HEK293 (cell line): ENCODE data around the gene ALG1.

Experiments
- CTCF ChIA-PET: fragments of 350-600 bp; formaldehyde crosslinking; extraction: SDS; loops from one replicate; lab custom pipeline; 2021; ENCODE audit warnings: antibody characterized with exemption; lab: Yijun Ruan, JAX
- POLR2A ChIA-PET: fragments of 300-600 bp; formaldehyde crosslinking; extraction: SDS; loops from one replicate; lab custom pipeline; 2020; ENCODE audit warnings: antibody characterized with exemption, inconsistent platforms; lab: Yijun Ruan, JAX
- H3K27ac ChIP-seq: fragments of 200-500 bp; sonication (Bioruptor generic); 2 replicates; pipeline ENCODE4 v1.5.1; 2014; ENCODE audit warnings: low read depth, low read length, control low read depth, inconsistent platforms; ENCODE audit errors: extremely low read depth
- H3K36me3 ChIP-seq, 2 experiments: fragments of 200-500 bp in 1 of 2; sonication (Bioruptor generic) in 1 of 2; 1 replicate in 1 of 2; 2 replicates in 1 of 2; pipeline ENCODE4 v1.5.1; 2014 to 2017; ENCODE audit warnings: inconsistent platforms in 2 of 2, low read length in 2 of 2; ENCODE audit not compliant: control insufficient read depth in 2 of 2, insufficient read depth in 1 of 2
- H3K4me1 ChIP-seq: fragments of 200-500 bp; sonication (Bioruptor generic); 2 replicates; pipeline ENCODE4 v1.5.1; 2014; ENCODE audit warnings: mild to moderate bottlenecking, low read length, inconsistent platforms; ENCODE audit not compliant: control insufficient read depth, insufficient read depth
- H3K4me3 ChIP-seq: 2 replicates; pipeline ENCODE4 v1.5.1; 2011; ENCODE audit warnings: low read depth, mild to moderate bottlenecking, control low read depth, low read length, moderate library complexity
- H3K9me3 ChIP-seq: fragments of 200-500 bp; sonication (Bioruptor generic); 2 replicates; pipeline ENCODE4 v1.5.1; 2014; ENCODE audit warnings: low read depth, low read length, inconsistent platforms; ENCODE audit not compliant: control insufficient read depth, insufficient read depth
- BCL11A ChIP-seq: fragments of 450-650 bp; formaldehyde crosslinking; IDR thresholded peaks from 2 replicates; pipeline ENCODE4 v1.5.1; 2016; ENCODE audit warnings: low read depth, missing biosample characterization, missing genetic modification characterization
- KLF10 ChIP-seq: fragments of 450-650 bp; IDR thresholded peaks from 2 replicates; pipeline ENCODE4 v1.5.1; 2018; ENCODE audit warnings: missing biosample characterization, mild to moderate bottlenecking, missing genetic modification characterization
- OVOL3 ChIP-seq: fragments of 450-650 bp; formaldehyde crosslinking; IDR thresholded peaks from 2 replicates; pipeline ENCODE4 v1.5.1; 2016; ENCODE audit warnings: missing biosample characterization, missing genetic modification characterization
- REPIN1 ChIP-seq: fragments of 450-650 bp; formaldehyde crosslinking; IDR thresholded peaks from 2 replicates; pipeline ENCODE4 v1.5.1; 2017; ENCODE audit warnings: missing biosample characterization, missing genetic modification characterization, low read depth
- SCRT2 ChIP-seq: fragments of 450-650 bp; formaldehyde crosslinking; IDR thresholded peaks from 2 replicates; pipeline ENCODE4 v1.5.1; 2016; ENCODE audit warnings: missing biosample characterization, missing genetic modification characterization
- SETDB1 ChIP-seq: IDR thresholded peaks from one replicate; pipeline ENCODE4 v1.6.1; 2017; ENCODE audit warnings: mild to moderate bottlenecking, low read length, moderate library complexity, mixed read lengths; ENCODE audit not compliant: insufficient read length
- SP7 ChIP-seq: fragments of 450-650 bp; formaldehyde crosslinking; IDR thresholded peaks from 2 replicates; pipeline ENCODE4 v1.5.1; 2016; ENCODE audit warnings: missing biosample characterization, missing genetic modification characterization
- ZNF112 ChIP-seq: fragments of 450-650 bp; formaldehyde crosslinking; IDR thresholded peaks from 2 replicates; pipeline ENCODE4 v1.5.0; 2017; ENCODE audit warnings: missing biosample characterization, missing genetic modification characterization
- ZNF146 ChIP-seq: fragments of 450-650 bp; formaldehyde crosslinking; IDR thresholded peaks from 2 replicates; pipeline ENCODE4 v1.5.1; 2016; ENCODE audit warnings: missing biosample characterization, missing genetic modification characterization
- ZNF214 ChIP-seq: fragments of 450-650 bp; formaldehyde crosslinking; IDR thresholded peaks from 2 replicates; pipeline ENCODE4 v1.5.1; 2017; ENCODE audit warnings: missing biosample characterization, mild to moderate bottlenecking, missing genetic modification characterization, borderline replicate concordance
- ZNF221 ChIP-seq: fragments of 450-650 bp; formaldehyde crosslinking; IDR thresholded peaks from 2 replicates; pipeline ENCODE4 v1.5.1; 2017; ENCODE audit warnings: missing biosample characterization, missing genetic modification characterization, borderline replicate concordance
- ZNF292 ChIP-seq: fragments of 450-650 bp; formaldehyde crosslinking; IDR thresholded peaks from 2 replicates; pipeline ENCODE4 v1.5.1; 2016; ENCODE audit warnings: low read depth, missing biosample characterization, missing genetic modification characterization, borderline replicate concordance
- ZNF37A ChIP-seq: fragments of 450-650 bp; IDR thresholded peaks from 2 replicates; pipeline ENCODE4 v1.5.1; 2018; ENCODE audit warnings: missing biosample characterization, missing genetic modification characterization
- ZNF404 ChIP-seq: fragments of 450-650 bp; formaldehyde crosslinking; IDR thresholded peaks from 2 replicates; pipeline ENCODE4 v1.5.1; 2017; ENCODE audit warnings: missing biosample characterization, missing genetic modification characterization
- ZNF426 ChIP-seq: fragments of 450-650 bp; formaldehyde crosslinking; IDR thresholded peaks from 2 replicates; pipeline ENCODE4 v1.5.1; 2017; ENCODE audit warnings: missing biosample characterization, missing genetic modification characterization, mild to moderate bottlenecking, inconsistent platforms, moderate library complexity
- ZNF501 ChIP-seq: fragments of 450-650 bp; formaldehyde crosslinking; IDR thresholded peaks from 2 replicates; pipeline ENCODE4 v1.5.1; 2016; ENCODE audit warnings: missing biosample characterization, missing genetic modification characterization
- ZNF510 ChIP-seq: fragments of 450-650 bp; formaldehyde crosslinking; IDR thresholded peaks from 2 replicates; pipeline ENCODE4 v1.5.1; 2018; ENCODE audit warnings: mild to moderate bottlenecking, missing genetic modification characterization, missing biosample characterization; ENCODE audit not compliant: insufficient replicate concordance
- ZNF600 ChIP-seq: fragments of 450-650 bp; formaldehyde crosslinking; IDR thresholded peaks from 2 replicates; pipeline ENCODE4 v1.5.1; 2016; ENCODE audit warnings: missing biosample characterization, missing genetic modification characterization
- ZNF658 ChIP-seq: fragments of 450-650 bp; formaldehyde crosslinking; IDR thresholded peaks from 2 replicates; pipeline ENCODE4; 2016; ENCODE audit warnings: missing biosample characterization, missing genetic modification characterization
- ZNF747 ChIP-seq: fragments of 450-650 bp; formaldehyde crosslinking; IDR thresholded peaks from 2 replicates; pipeline ENCODE4 v1.5.1; 2016; ENCODE audit warnings: missing biosample characterization, missing genetic modification characterization
- ZNF768 ChIP-seq: fragments of 450-650 bp; formaldehyde crosslinking; IDR thresholded peaks from 2 replicates; pipeline ENCODE4 v1.5.1; 2018; ENCODE audit warnings: missing biosample characterization, mild to moderate bottlenecking, missing genetic modification characterization
- ZNF776 ChIP-seq: fragments of 450-650 bp; formaldehyde crosslinking; IDR thresholded peaks from 2 replicates; pipeline ENCODE4 v1.5.0; 2017; ENCODE audit warnings: missing biosample characterization, missing genetic modification characterization, borderline replicate concordance
- ZNF785 ChIP-seq: fragments of 450-650 bp; formaldehyde crosslinking; IDR thresholded peaks from 2 replicates; pipeline ENCODE4 v1.5.1; 2016; ENCODE audit warnings: missing biosample characterization, missing genetic modification characterization
- ZNF830 ChIP-seq: fragments of 450-650 bp; IDR thresholded peaks from 2 replicates; pipeline ENCODE4 v1.5.0; 2018; ENCODE audit warnings: missing biosample characterization, missing genetic modification characterization, low read depth, mild to moderate bottlenecking, moderate library complexity
- TF ChIP-seq, protein P1 (sequence below): fragments of 450-650 bp; formaldehyde crosslinking; IDR thresholded peaks from 2 replicates; pipeline ENCODE4 v1.5.1; 2016; ENCODE audit warnings: missing biosample characterization, missing genetic modification characterization
- TF ChIP-seq, protein P2 (sequence below): fragments of 450-650 bp; formaldehyde crosslinking; IDR thresholded peaks from 2 replicates; pipeline ENCODE4 v1.5.1; 2016; ENCODE audit warnings: missing biosample characterization, missing genetic modification characterization
- TF ChIP-seq, protein P3 (sequence below): fragments of 450-650 bp; formaldehyde crosslinking; IDR thresholded peaks from 2 replicates; pipeline ENCODE4 v1.5.1; 2017; ENCODE audit warnings: missing biosample characterization, missing genetic modification characterization
- TF ChIP-seq, protein P4 (sequence below): fragments of 450-650 bp; formaldehyde crosslinking; IDR thresholded peaks from 2 replicates; pipeline ENCODE4 v1.5.1; 2017; ENCODE audit warnings: missing biosample characterization, missing genetic modification characterization

ALG1 gene

DNA sequence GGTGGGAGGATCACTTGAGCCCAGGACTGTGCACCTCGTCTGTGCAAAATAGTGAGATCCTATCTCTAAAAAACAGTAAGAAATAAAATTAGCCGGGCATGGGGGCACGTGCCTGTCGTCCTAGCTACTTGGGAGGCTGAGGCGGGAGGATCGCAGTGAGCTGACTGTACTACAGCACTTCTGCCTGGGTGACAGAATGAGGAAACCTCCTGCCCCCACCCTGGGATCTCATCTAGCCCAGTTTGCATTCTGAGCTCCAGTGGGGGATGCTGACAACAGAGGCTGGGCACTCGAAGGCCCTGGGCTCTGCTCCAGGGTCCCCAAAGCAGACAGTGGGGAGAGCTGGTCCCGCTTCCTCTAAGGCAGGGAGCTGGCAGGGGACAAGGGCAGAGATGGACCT is 45.0 kb upstream of the ALG1 start:
- H3K4me3 ChIP-seq = no peak overlapping the region
- no peaks in the 10 kb centered on the region for H3K9me3 ChIP-seq
- ChIA-PET POLR2A (no interaction called here), CTCF (no interaction called here)
- H3K27ac ChIP-seq = no peak overlapping the region
- TF ChIP-seq, protein P1, sequence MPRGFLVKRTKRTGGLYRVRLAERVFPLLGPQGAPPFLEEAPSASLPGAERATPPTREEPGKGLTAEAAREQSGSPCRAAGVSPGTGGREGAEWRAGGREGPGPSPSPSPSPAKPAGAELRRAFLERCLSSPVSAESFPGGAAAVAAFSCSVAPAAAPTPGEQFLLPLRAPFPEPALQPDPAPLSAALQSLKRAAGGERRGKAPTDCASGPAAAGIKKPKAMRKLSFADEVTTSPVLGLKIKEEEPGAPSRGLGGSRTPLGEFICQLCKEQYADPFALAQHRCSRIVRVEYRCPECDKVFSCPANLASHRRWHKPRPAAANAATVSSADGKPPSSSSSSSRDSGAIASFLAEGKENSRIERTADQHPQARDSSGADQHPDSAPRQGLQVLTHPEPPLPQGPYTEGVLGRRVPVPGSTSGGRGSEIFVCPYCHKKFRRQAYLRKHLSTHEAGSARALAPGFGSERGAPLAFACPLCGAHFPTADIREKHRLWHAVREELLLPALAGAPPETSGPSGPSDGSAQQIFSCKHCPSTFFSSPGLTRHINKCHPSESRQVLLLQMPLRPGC (tag by site-specific recombination) = no peak
- TF ChIP-seq ZNF292 (no peak), REPIN1 (no peak), ZNF510 (tag by site-specific recombination) (no peak), ZNF747 (tag by site-specific recombination) (no peak), KLF10 (tag by site-specific recombination) (no peak), ZNF404 (tag by site-specific recombination) (no peak), ZNF830 (tag by site-specific recombination) (no peak), ZNF112 (tag by site-specific recombination) (no peak), SP7 (tag by site-specific recombination) (no peak), ZNF776 (tag by site-specific recombination) (no peak), ZNF785 (tag by site-specific recombination) (no peak), BCL11A (tag by site-specific recombination) (no peak)
- TF ChIP-seq, protein P2, sequence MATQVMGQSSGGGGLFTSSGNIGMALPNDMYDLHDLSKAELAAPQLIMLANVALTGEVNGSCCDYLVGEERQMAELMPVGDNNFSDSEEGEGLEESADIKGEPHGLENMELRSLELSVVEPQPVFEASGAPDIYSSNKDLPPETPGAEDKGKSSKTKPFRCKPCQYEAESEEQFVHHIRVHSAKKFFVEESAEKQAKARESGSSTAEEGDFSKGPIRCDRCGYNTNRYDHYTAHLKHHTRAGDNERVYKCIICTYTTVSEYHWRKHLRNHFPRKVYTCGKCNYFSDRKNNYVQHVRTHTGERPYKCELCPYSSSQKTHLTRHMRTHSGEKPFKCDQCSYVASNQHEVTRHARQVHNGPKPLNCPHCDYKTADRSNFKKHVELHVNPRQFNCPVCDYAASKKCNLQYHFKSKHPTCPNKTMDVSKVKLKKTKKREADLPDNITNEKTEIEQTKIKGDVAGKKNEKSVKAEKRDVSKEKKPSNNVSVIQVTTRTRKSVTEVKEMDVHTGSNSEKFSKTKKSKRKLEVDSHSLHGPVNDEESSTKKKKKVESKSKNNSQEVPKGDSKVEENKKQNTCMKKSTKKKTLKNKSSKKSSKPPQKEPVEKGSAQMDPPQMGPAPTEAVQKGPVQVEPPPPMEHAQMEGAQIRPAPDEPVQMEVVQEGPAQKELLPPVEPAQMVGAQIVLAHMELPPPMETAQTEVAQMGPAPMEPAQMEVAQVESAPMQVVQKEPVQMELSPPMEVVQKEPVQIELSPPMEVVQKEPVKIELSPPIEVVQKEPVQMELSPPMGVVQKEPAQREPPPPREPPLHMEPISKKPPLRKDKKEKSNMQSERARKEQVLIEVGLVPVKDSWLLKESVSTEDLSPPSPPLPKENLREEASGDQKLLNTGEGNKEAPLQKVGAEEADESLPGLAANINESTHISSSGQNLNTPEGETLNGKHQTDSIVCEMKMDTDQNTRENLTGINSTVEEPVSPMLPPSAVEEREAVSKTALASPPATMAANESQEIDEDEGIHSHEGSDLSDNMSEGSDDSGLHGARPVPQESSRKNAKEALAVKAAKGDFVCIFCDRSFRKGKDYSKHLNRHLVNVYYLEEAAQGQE = no peak
- H3K4me1 ChIP-seq = no peaks in the 10 kb centered on the region
- no peaks in the 10 kb centered on the region for H3K36me3 ChIP-seq

DNA sequence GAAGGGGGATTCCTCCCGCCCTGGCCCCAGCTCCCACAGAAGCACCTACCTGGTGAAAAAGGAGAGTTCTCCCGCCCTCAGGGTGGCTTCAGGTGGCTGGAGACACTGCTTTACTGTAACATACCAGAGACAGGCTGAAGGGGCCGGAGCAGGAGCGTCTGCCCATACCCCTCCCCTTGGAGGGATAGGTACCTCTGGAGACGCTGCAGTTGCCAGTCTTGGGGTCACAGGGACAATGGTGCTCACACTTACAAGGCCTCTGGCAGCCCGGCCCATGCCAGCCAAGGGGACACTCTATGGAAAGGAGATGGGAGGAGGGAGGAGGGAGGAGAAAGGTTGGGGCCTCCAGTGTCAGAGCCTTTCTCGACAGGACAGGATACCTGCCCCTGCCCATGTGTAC is 44.6 kb upstream of the ALG1 start:
- ChIA-PET CTCF (no interaction called here), POLR2A (no interaction called here)
- Histone ChIP-seq H3K27ac (no peak overlapping the region), H3K4me3 (no peak overlapping the region), H3K9me3 (no peaks in the 10 kb centered on the region), H3K4me1 (no peaks in the 10 kb centered on the region), H3K36me3 (no peaks in the 10 kb centered on the region)
- TF ChIP-seq OVOL3 (no peak), SP7 (tag by site-specific recombination) (no peak), ZNF146 (no peak), ZNF600 (tag by site-specific recombination) (no peak), ZNF37A (tag by site-specific recombination) (no peak), ZNF501 (tag by site-specific recombination) (no peak), ZNF426 (tag by site-specific recombination) (no peak), SCRT2 (no peak), ZNF214 (tag by site-specific recombination) (no peak), ZNF658 (tag by site-specific recombination) (no peak), ZNF221 (tag by site-specific recombination) (no peak), ZNF768 (tag by site-specific recombination) (no peak), SETDB1 (no peak)
- TF ChIP-seq, protein P3, sequence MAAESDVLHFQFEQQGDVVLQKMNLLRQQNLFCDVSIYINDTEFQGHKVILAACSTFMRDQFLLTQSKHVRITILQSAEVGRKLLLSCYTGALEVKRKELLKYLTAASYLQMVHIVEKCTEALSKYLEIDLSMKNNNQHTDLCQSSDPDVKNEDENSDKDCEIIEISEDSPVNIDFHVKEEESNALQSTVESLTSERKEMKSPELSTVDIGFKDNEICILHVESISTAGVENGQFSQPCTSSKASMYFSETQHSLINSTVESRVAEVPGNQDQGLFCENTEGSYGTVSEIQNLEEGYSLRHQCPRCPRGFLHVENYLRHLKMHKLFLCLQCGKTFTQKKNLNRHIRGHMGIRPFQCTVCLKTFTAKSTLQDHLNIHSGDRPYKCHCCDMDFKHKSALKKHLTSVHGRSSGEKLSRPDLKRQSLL = no peak
- TF ChIP-seq, protein P4, sequence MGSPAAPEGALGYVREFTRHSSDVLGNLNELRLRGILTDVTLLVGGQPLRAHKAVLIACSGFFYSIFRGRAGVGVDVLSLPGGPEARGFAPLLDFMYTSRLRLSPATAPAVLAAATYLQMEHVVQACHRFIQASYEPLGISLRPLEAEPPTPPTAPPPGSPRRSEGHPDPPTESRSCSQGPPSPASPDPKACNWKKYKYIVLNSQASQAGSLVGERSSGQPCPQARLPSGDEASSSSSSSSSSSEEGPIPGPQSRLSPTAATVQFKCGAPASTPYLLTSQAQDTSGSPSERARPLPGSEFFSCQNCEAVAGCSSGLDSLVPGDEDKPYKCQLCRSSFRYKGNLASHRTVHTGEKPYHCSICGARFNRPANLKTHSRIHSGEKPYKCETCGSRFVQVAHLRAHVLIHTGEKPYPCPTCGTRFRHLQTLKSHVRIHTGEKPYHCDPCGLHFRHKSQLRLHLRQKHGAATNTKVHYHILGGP = no peak
